IMR-90 (cell line): Measurements from ENCODE around the gene ARHGEF7. TPM values are rescaled to one million over a fixed set of nuclear protein-coding genes. Genes with fewer than 3 reads are reported as not detected.

Experiments used
- ATAC-seq: fragments of 200-7000 bp; cut with Tn5 transposase; 2 replicates; pipeline ENCODE4 v1.9.1; 2020; ENCODE audit warnings: low read depth, mild to moderate bottlenecking, moderate library complexity
- BruUV-seq: library from RNA; stranded (reverse); fragments of 400-500 nt; replicated peaks from 2 replicates; lab custom pipeline; 2021; lab: Mats Ljungman, UMichigan
- CTCF ChIA-PET: fragments of 300-600 bp; formaldehyde crosslinking; extraction: SDS; loops from one replicate; lab custom pipeline; 2021; ENCODE audit warnings: antibody characterized with exemption; lab: Yijun Ruan, JAX
- POLR2A ChIA-PET: fragments of 300-600 bp; sonication (Branson Sonifier 250); formaldehyde crosslinking; loops from one replicate; lab custom pipeline; 2022; ENCODE audit warnings: antibody characterized with exemption; ENCODE audit not compliant: unreplicated experiment; lab: Charles Lee
- DNase-seq: peaks from one replicate; pipeline ENCODE4 v3.0.0; 2013
- H2AFZ ChIP-seq: replicated peaks from 2 replicates; pipeline ENCODE3; 2013; ENCODE audit warnings: low read length, mild to moderate bottlenecking; ENCODE audit not compliant: poor library complexity
- H2AK5ac ChIP-seq: 2 replicates; pipeline ENCODE4 v1.6.1; 2013; ENCODE audit warnings: low read depth, low read length, inconsistent platforms
- H2AK9ac ChIP-seq: replicated peaks from 2 replicates; pipeline ENCODE3; 2013; ENCODE audit warnings: mild to moderate bottlenecking, low read depth, low read length, moderate library complexity; ENCODE audit not compliant: poor library complexity
- H2BK120ac ChIP-seq: 2 replicates; pipeline ENCODE4 v1.6.1; 2013; ENCODE audit warnings: low read depth, low read length, inconsistent platforms
- H2BK15ac ChIP-seq: 3 replicates; pipeline ENCODE4 v1.6.1; 2013; ENCODE audit warnings: low read depth, low read length, inconsistent platforms
- H2BK20ac ChIP-seq: 2 replicates; pipeline ENCODE4 v1.6.1; 2013; ENCODE audit warnings: low read depth, mild to moderate bottlenecking, inconsistent platforms, low read length, moderate library complexity
- H2BK5ac ChIP-seq: 2 replicates; pipeline ENCODE4 v1.6.1; 2013; ENCODE audit warnings: mild to moderate bottlenecking, low read depth, low read length, inconsistent platforms; ENCODE audit not compliant: poor library complexity, severe bottlenecking
- H3K14ac ChIP-seq: replicated peaks from 2 replicates; pipeline ENCODE4 v1.6.1; 2013; ENCODE audit warnings: low read depth, low read length, inconsistent platforms
- H3K18ac ChIP-seq: 2 replicates; pipeline ENCODE4 v1.6.1; 2013; ENCODE audit warnings: low read depth, low read length, control low read depth
- H3K23ac ChIP-seq: 2 replicates; pipeline ENCODE4 v1.6.1; 2013; ENCODE audit warnings: low read depth, low read length, inconsistent platforms
- H3K27ac ChIP-seq: 2 replicates; pipeline ENCODE4 v1.5.1; 2013; ENCODE audit warnings: mild to moderate bottlenecking, control low read depth, low read length; ENCODE audit not compliant: insufficient read depth
- H3K27me3 ChIP-seq: 2 replicates; pipeline ENCODE4 v1.6.1; 2013; ENCODE audit warnings: low read length; ENCODE audit not compliant: control insufficient read depth, insufficient read depth
- H3K36me3 ChIP-seq: 2 replicates; pipeline ENCODE4 v1.6.1; 2013; ENCODE audit warnings: low read length, mixed read lengths; ENCODE audit not compliant: control insufficient read depth, insufficient read depth
- H3K4ac ChIP-seq: 2 replicates; pipeline ENCODE4 v1.6.1; 2013; ENCODE audit warnings: low read depth, low read length, inconsistent platforms
- H3K4me1 ChIP-seq: 2 replicates; pipeline ENCODE4 v1.6.1; 2013; ENCODE audit warnings: low read length, mixed read lengths; ENCODE audit not compliant: control insufficient read depth, insufficient read depth
- H3K4me2 ChIP-seq: 2 replicates; pipeline ENCODE4 v1.6.1; 2013; ENCODE audit warnings: low read depth, mild to moderate bottlenecking, control low read depth, low read length, moderate library complexity
- H3K4me3 ChIP-seq: 2 replicates; pipeline ENCODE4 v1.5.1; 2013; ENCODE audit warnings: low read depth, mild to moderate bottlenecking, control low read depth, low read length, moderate library complexity; ENCODE audit not compliant: insufficient read depth
- H3K56ac ChIP-seq: 2 replicates; pipeline ENCODE4 v1.6.1; 2013; ENCODE audit warnings: low read length, inconsistent platforms; ENCODE audit not compliant: insufficient read depth; ENCODE audit errors: extremely low read depth
- H3K79me1 ChIP-seq, 2 experiments: 2 replicates each; pipeline ENCODE4 v1.6.1; 2013; ENCODE audit warnings: low read length in 2 of 2, inconsistent platforms in 1 of 2, low read depth in 1 of 2
- H3K9ac ChIP-seq: 2 replicates; pipeline ENCODE4 v1.6.1; 2013; ENCODE audit warnings: low read depth, low read length, control low read depth
- H3K9me1 ChIP-seq: 2 replicates; pipeline ENCODE4 v1.6.1; 2013; ENCODE audit warnings: low read length, inconsistent platforms; ENCODE audit not compliant: insufficient read depth
- H3K9me3 ChIP-seq: 2 replicates; pipeline ENCODE4 v1.6.1; 2013; ENCODE audit warnings: low read length; ENCODE audit not compliant: control insufficient read depth, insufficient read depth
- H4K20me1 ChIP-seq: 2 replicates; pipeline ENCODE4 v1.6.1; 2013; ENCODE audit warnings: low read length, inconsistent platforms; ENCODE audit not compliant: insufficient read depth
- H4K5ac ChIP-seq: 2 replicates; pipeline ENCODE4 v1.6.1; 2013; ENCODE audit warnings: mild to moderate bottlenecking, low read depth, low read length, control low read depth
- H4K8ac ChIP-seq, 2 experiments: 2 replicates each; pipeline ENCODE4 v1.6.1; 2013; ENCODE audit warnings: low read depth in 2 of 2, low read length in 2 of 2, control low read depth in 1 of 2, inconsistent platforms in 1 of 2
- H4K91ac ChIP-seq: 2 replicates; pipeline ENCODE4 v1.6.1; 2013; ENCODE audit warnings: low read depth, low read length, inconsistent platforms; ENCODE audit not compliant: insufficient read depth
- BHLHE40 ChIP-seq: fragments of 150-350 bp; IDR thresholded peaks from 2 replicates; pipeline ENCODE4 v1.6.1; 2016; ENCODE audit warnings: mild to moderate bottlenecking, low read depth, low read length
- CEBPB ChIP-seq: IDR thresholded peaks from 2 replicates; pipeline ENCODE4 v1.6.1; 2012; ENCODE audit warnings: low read depth, low read length, improper control_type of control experiment
- CHD1 ChIP-seq: IDR thresholded peaks from 2 replicates; pipeline ENCODE4 v1.6.1; 2012; ENCODE audit warnings: low read depth, low read length, improper control_type of control experiment
- FOS ChIP-seq: fragments of 150-350 bp; IDR thresholded peaks from 2 replicates; pipeline ENCODE4 v1.6.1; 2016; ENCODE audit warnings: low read depth, low read length
- MAFK ChIP-seq: IDR thresholded peaks from 2 replicates; pipeline ENCODE4 v1.6.1; 2012; ENCODE audit warnings: low read depth, low read length, improper control_type of control experiment
- MAZ ChIP-seq: IDR thresholded peaks from 2 replicates; pipeline ENCODE4 v1.6.1; 2012; ENCODE audit warnings: low read depth, mild to moderate bottlenecking, low read length, improper control_type of control experiment, moderate library complexity, borderline replicate concordance
- MXI1 ChIP-seq: IDR thresholded peaks from 2 replicates; pipeline ENCODE4 v1.6.1; 2012; ENCODE audit warnings: low read depth, mild to moderate bottlenecking, low read length, moderate library complexity, borderline replicate concordance
- NFE2L2 ChIP-seq: fragments of 150-350 bp; IDR thresholded peaks from 2 replicates; pipeline ENCODE4 v1.6.1; 2016; ENCODE audit warnings: low read depth, mild to moderate bottlenecking, low read length
- POLR2A ChIP-seq: IDR thresholded peaks from 2 replicates; pipeline ENCODE4 v1.6.1; 2012; ENCODE audit warnings: mild to moderate bottlenecking, low read depth, low read length
- RAD21 ChIP-seq: IDR thresholded peaks from 2 replicates; pipeline ENCODE4 v1.6.1; 2012; ENCODE audit warnings: low read length, improper control_type of control experiment
- RCOR1 ChIP-seq: IDR thresholded peaks from 2 replicates; pipeline ENCODE4 v1.6.1; 2012; ENCODE audit warnings: mild to moderate bottlenecking, low read length, improper control_type of control experiment; ENCODE audit not compliant: insufficient replicate concordance
- SMC3 ChIP-seq: fragments of 150-350 bp; IDR thresholded peaks from 2 replicates; pipeline ENCODE4 v1.6.1; 2016; ENCODE audit warnings: low read depth, mild to moderate bottlenecking, antibody characterized with exemption, low read length, moderate library complexity
- USF2 ChIP-seq: fragments of 150-350 bp; IDR thresholded peaks from 2 replicates; pipeline ENCODE4 v1.6.1; 2017; ENCODE audit warnings: mild to moderate bottlenecking, antibody characterized with exemption, low read length, low read depth
- WGBS, 2 experiments: methylation state at CpG; one replicate each; pipeline versions ENCODE4 v1.1.5 to v1.1.7; 2013; ENCODE audit warnings: missing lambda C conversion rate in 2 of 2; ENCODE audit not compliant: insufficient read length in 1 of 2; ENCODE audit errors: extremely low coverage in 2 of 2; 5-methylcytosine and 5-hydroxymethylcytosine counted together
- dilution Hi-C: fragments of 300-500 bp; cut with HindIII; formaldehyde crosslinking; loops from one replicate; pipeline ENCODE4 v1.14.3; 2018; ENCODE audit warnings: low sequenced_read_pairs; ENCODE audit not compliant: unreplicated experiment
- in situ Hi-C: fragments of 300-500 bp; cut with MboI; formaldehyde crosslinking; loops from 3 replicates; pipeline ENCODE4 v1.14.3; 2019; ENCODE audit warnings: low sequenced_read_pairs, inconsistent platforms, mixed read lengths
- intact Hi-C: fragments of 100-400 bp; cut with micrococcal nuclease; formaldehyde crosslinking; loops from 2 replicates; pipeline ENCODE4 v1.10.0; 2022
- polyA plus RNA-seq, 3 experiments: library from polyadenylated mRNA; depleted of rRNA; stranded (reverse); fragments of >200 nt; gene quantifications; 2 replicates each; pipeline ENCODE4 v1.2.3, GENCODE V29; 2012; ENCODE audit warnings: low replicate concordance in 1 of 3
- total RNA-seq: library from RNA; depleted of rRNA; stranded (reverse); fragments of >200 nt; gene quantifications from 2 replicates; pipeline ENCODE4 v1.2.3, GENCODE V29; 2012
- TF ChIP-seq, protein P1 (sequence below): fragments of 150-350 bp; IDR thresholded peaks from 2 replicates; pipeline ENCODE4 v1.6.1; 2016; ENCODE audit warnings: low read depth, mild to moderate bottlenecking, low read length, moderate library complexity, borderline replicate concordance

ARHGEF7 gene
- total and polyA plus RNA-seq, 2 of the 4 experiments (the other 2 are of a cell fraction), result 32.9 to 59.0 TPM

DNA sequence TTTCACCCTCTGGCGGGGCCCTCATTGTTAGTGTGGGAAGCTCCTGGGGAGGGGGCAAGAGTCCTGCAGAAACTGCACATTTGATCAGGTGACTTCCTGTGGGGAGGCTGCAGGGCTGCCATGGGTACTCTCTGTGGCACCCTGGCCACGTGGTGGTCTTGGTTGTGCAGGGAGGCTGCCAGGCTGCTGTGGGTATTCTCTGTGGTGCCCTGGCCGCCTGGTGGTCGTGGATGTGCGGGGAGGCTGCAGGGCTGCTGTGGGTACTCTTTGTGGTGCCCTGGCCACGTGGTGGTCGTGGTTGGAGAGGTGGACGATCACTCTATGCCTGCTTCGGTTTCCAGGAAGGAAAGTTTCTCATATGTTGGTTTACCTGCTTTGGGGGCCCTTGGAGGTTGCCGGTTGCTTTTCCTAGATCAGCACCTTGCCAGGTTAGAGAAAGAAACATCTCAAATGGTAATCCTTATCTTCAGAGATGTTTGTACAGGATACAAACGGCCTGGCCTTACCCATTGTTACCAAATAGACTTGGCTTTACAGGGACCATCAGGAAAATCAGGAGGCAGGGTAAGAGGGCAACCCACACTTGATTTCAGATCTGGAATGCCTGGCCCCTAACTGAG, 228.2 kb downstream of the ARHGEF7 start:
- POLR2A ChIA-PET, result no interaction called here
- Histone ChIP-seq H2AK5ac (no peak overlapping the region; the same call in 1 of the 2 replicates), H3K4me3 (no peak overlapping the region), H2AK9ac (peak overlapping the region; percentile 67), H3K9me3 (no peaks in the 10 kb centered on the region), H4K8ac (no peak overlapping the region), H3K18ac (no peak overlapping the region; the same call in 1 of the 2 replicates), H3K9ac (no peak overlapping the region), H2AFZ (no peak overlapping the region), H4K91ac (peak overlapping the region; percentile 26; the same call in 1 of the 2 replicates), H4K5ac (no peak overlapping the region), H3K36me3 (no peaks in the 10 kb centered on the region), H3K23ac (no peak overlapping the region), H3K79me1 (no peaks in the 10 kb centered on the region), H3K56ac (no peak overlapping the region), H3K14ac (no peak overlapping the region), H4K20me1 (no peaks in the 10 kb centered on the region), H3K9me1 (no peaks in the 10 kb centered on the region), H2BK20ac (peak overlapping the region; percentile 45; the same call in 1 of the 2 replicates), H2BK5ac (no peak overlapping the region), H2BK15ac (no peak overlapping the region), H3K27ac (no peak overlapping the region), H3K4me2 (no peak overlapping the region), H2BK120ac (peak overlapping the region; percentile 30), H3K4me1 (peaks cover 8% of the 10 kb centered on the region), H3K4ac (peak overlapping the region; percentile 22; the same call in 1 of the 2 replicates), H3K27me3 (no peaks in the 10 kb centered on the region)
- intact Hi-C loops (no loop called here), in situ Hi-C loops (no loop called here), dilution Hi-C loops (no loop called here)
- CTCF ChIA-PET, result no interaction called here
- no peak for DNase-seq
- no CpG with 5 or more reads among the region's 11 CpGs for WGBS, 2 experiments
- no peak for ATAC-seq
- no TSS peak for BruUV-seq
- no peak for TF ChIP-seq RCOR1
- no peak for TF ChIP-seq NFE2L2
- TF ChIP-seq MXI1, result no peak
- TF ChIP-seq RAD21, result no peak
- TF ChIP-seq POLR2A, result no peak
- no peak for TF ChIP-seq FOS
- no peak for TF ChIP-seq BHLHE40
- no peak for TF ChIP-seq CHD1
- no peak for TF ChIP-seq SMC3
- TF ChIP-seq MAFK, result no peak
- TF ChIP-seq, protein P1, sequence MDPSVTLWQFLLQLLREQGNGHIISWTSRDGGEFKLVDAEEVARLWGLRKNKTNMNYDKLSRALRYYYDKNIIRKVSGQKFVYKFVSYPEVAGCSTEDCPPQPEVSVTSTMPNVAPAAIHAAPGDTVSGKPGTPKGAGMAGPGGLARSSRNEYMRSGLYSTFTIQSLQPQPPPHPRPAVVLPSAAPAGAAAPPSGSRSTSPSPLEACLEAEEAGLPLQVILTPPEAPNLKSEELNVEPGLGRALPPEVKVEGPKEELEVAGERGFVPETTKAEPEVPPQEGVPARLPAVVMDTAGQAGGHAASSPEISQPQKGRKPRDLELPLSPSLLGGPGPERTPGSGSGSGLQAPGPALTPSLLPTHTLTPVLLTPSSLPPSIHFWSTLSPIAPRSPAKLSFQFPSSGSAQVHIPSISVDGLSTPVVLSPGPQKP, result no peak
- TF ChIP-seq CEBPB, result no peak
- TF ChIP-seq USF2, result no peak
- TF ChIP-seq MAZ, result no peak
